ENCODE data around the gene AGAP2.
"Not testable (repeated sequence)": the region's sequence is repeated elsewhere in the genome, so short reads cannot be mapped to it uniquely, and the experiment has no call there.

The AGAP2 gene

DNA sequence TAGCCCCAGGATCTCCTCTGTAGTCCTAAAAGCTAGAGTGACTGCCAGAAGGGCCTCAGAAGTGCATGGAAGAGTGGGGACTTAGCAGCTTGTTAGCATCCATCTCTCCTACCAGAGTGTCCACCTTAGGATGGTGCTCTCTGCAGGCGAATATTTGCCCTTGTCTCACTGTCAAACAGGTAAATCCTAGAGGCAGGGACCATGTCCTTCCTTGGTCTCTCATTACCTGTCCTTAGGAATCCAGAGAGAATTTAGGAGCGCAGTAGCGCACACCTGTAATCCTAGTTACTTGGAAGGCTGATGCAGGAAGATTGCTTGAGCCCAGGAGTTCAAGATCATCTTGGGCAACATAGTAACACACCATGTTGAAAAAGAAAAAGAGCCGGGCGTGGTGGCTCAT lies 21.4 kb downstream of the AGAP2 start:
- Histone ChIP-seq H3K27me3 (ENCODE audit: low read length) (no peaks in the 10 kb centered on the region), H4K20me1 (ENCODE audit: low read depth, low read length) (no peaks in the 10 kb centered on the region), H3K4me3 (ENCODE audit: insufficient read depth, low read length, poor library complexity, severe bottlenecking) (no peak overlapping the region), H2AFZ (ENCODE audit: low read depth, low read length, severe bottlenecking) (no peak overlapping the region), H3K27ac (ENCODE audit: low read depth, low read length) (no peak overlapping the region), H3K4me2 (ENCODE audit: low read depth, low read length, poor library complexity, severe bottlenecking) (no peak overlapping the region), H3K9me2 (replicated peaks; ENCODE audit: insufficient read depth, low read length) (no peaks in the 10 kb centered on the region), H3K36me3 (ENCODE audit: low read length) (peaks cover 9% of the 10 kb centered on the region; the same call in 1 of the 2 replicates), H3K9ac (ENCODE audit: low read length) (no peak overlapping the region), H3K79me2 (ENCODE audit: insufficient read depth, low read length) (no peaks in the 10 kb centered on the region), H3K9me3 (ENCODE audit: insufficient read depth, low read length) (no peaks in the 10 kb centered on the region), H3F3A (ENCODE audit: insufficient read depth) (no peaks in the 10 kb centered on the region)
- TF ChIP-seq, protein P1, sequence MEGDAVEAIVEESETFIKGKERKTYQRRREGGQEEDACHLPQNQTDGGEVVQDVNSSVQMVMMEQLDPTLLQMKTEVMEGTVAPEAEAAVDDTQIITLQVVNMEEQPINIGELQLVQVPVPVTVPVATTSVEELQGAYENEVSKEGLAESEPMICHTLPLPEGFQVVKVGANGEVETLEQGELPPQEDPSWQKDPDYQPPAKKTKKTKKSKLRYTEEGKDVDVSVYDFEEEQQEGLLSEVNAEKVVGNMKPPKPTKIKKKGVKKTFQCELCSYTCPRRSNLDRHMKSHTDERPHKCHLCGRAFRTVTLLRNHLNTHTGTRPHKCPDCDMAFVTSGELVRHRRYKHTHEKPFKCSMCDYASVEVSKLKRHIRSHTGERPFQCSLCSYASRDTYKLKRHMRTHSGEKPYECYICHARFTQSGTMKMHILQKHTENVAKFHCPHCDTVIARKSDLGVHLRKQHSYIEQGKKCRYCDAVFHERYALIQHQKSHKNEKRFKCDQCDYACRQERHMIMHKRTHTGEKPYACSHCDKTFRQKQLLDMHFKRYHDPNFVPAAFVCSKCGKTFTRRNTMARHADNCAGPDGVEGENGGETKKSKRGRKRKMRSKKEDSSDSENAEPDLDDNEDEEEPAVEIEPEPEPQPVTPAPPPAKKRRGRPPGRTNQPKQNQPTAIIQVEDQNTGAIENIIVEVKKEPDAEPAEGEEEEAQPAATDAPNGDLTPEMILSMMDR (IDR thresholded peaks at IDR 0.05; ENCODE audit: insufficient read depth, low read length, poor library complexity, severe bottlenecking) = no peak
- TF ChIP-seq EZH2phosphoT487 (conservative IDR thresholded peaks at IDR 0.05; ENCODE audit: low read length) = no peak

DNA sequence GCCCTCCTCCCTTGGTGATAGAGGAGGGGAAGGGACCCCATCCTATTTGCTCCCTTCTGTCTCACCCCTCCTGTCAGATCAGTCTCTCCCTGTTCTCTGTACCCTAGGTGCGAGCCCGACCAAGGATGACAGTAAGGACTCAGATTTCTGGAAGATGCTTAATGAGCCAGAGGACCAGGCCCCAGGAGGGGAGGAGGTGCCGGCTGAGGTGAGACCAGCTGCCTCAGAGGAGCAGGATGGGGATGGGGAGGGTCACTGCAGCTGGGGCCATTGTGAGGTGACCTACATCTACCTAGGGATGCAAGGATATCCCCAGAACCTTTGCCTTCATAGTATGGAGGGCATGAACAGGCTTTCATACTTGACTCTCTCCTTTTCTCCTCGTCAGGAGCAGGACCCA lies 22.2 kb downstream of the AGAP2 start:
- TF ChIP-seq, protein P1 (IDR thresholded peaks at IDR 0.05; ENCODE audit: insufficient read depth, low read length, poor library complexity, severe bottlenecking) = no peak
- TF ChIP-seq EZH2phosphoT487 (conservative IDR thresholded peaks at IDR 0.05; ENCODE audit: low read length) = no peak
- H3K36me3 ChIP-seq (ENCODE audit: low read length) = peaks cover 14% of the 10 kb centered on the region; the same call in 1 of the 2 replicates

DNA sequence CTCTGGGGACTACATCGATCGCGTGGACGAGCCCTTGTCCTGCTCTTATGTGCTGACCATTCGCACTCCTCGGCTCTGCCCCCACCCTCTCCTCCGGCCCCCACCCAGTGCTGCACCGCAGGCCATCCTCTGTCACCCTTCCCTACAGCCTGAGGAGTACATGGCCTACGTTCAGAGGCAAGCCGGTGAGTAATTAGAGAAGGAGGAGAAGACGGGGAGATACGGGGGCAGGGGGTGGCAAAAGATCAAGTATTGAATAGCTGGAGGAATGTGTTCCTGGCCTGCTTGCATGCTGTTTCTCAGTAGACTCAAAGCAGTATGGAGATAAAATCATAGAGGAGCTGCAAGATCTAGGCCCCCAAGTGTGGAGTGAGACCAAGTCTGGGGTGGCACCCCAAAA lies 22.8 kb downstream of the AGAP2 start:
- Histone ChIP-seq H3K4me3 (ENCODE audit: insufficient read depth, low read length, poor library complexity, severe bottlenecking) (no peak overlapping the region), H3K27ac (ENCODE audit: low read depth, low read length) (no peak overlapping the region), H3K4me2 (ENCODE audit: low read depth, low read length, poor library complexity, severe bottlenecking) (no peak overlapping the region), H3F3A (ENCODE audit: insufficient read depth) (no peaks in the 10 kb centered on the region), H4K20me1 (ENCODE audit: low read depth, low read length) (no peaks in the 10 kb centered on the region), H3K9me3 (ENCODE audit: insufficient read depth, low read length) (no peaks in the 10 kb centered on the region), H3K9me2 (replicated peaks; ENCODE audit: insufficient read depth, low read length) (no peaks in the 10 kb centered on the region), H3K36me3 (ENCODE audit: low read length) (peaks cover 14% of the 10 kb centered on the region; the same call in 1 of the 2 replicates), H2AFZ (ENCODE audit: low read depth, low read length, severe bottlenecking) (no peak overlapping the region), H3K79me2 (ENCODE audit: insufficient read depth, low read length) (no peaks in the 10 kb centered on the region), H3K27me3 (ENCODE audit: low read length) (no peaks in the 10 kb centered on the region), H3K9ac (ENCODE audit: low read length) (no peak overlapping the region)
- TF ChIP-seq EZH2phosphoT487 (conservative IDR thresholded peaks at IDR 0.05; ENCODE audit: low read length) = no peak
- TF ChIP-seq, protein P1 (IDR thresholded peaks at IDR 0.05; ENCODE audit: insufficient read depth, low read length, poor library complexity, severe bottlenecking) = no peak

More for the DNA sequence above, 22.2 kb downstream of the AGAP2 start:
- Histone ChIP-seq H3K9ac (ENCODE audit: low read length) (no peak overlapping the region), H3F3A (ENCODE audit: insufficient read depth) (no peaks in the 10 kb centered on the region), H4K20me1 (ENCODE audit: low read depth, low read length) (no peaks in the 10 kb centered on the region), H3K27me3 (ENCODE audit: low read length) (no peaks in the 10 kb centered on the region), H3K27ac (ENCODE audit: low read depth, low read length) (no peak overlapping the region), H2AFZ (ENCODE audit: low read depth, low read length, severe bottlenecking) (no peak overlapping the region), H3K4me3 (ENCODE audit: insufficient read depth, low read length, poor library complexity, severe bottlenecking) (no peak overlapping the region), H3K9me3 (ENCODE audit: insufficient read depth, low read length) (no peaks in the 10 kb centered on the region), H3K79me2 (ENCODE audit: insufficient read depth, low read length) (no peaks in the 10 kb centered on the region), H3K9me2 (replicated peaks; ENCODE audit: insufficient read depth, low read length) (no peaks in the 10 kb centered on the region), H3K4me2 (ENCODE audit: low read depth, low read length, poor library complexity, severe bottlenecking) (no peak overlapping the region)

DNA sequence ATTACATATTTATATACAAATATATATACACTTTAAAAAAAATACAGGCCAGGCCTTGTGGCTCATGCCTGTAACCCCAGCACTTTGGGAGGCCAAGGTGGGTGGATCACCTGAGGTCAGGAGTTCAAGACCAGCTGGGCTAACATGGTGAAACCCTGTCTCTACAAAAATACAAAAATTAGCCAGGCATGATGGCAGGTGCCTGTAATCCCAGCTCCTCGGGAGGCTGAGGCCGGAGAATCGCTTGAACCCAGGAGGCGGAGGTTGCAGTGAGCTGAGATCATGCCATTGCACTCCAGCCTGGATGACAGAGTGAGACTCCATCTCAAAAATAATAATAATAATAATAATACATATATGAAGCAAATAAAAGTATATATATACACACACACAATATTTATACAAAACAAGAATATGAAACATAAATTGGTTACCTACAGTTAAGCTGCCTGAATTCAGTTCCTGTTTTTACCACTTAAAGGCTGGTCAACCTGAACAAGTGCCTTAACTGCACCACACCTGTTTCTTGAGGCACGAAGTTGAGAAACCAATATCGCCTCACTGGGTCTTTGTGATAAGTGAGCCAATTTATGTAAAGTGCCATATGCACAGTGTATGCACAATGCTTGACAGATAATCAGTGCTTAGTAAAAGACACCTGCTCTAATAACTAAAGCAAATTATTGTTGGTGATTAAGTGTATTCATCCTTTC lies 23.4 kb downstream of the AGAP2 start:
- H3F3A ChIP-seq (ENCODE audit: insufficient read depth); H3K9me3 ChIP-seq (ENCODE audit: insufficient read depth, low read length); H2AFZ ChIP-seq (ENCODE audit: low read depth, low read length, severe bottlenecking); H3K27ac ChIP-seq (ENCODE audit: low read depth, low read length); H3K9ac ChIP-seq (ENCODE audit: low read length); H3K9me2 ChIP-seq (replicated peaks; ENCODE audit: insufficient read depth, low read length); H3K27me3 ChIP-seq (ENCODE audit: low read length); H3K4me3 ChIP-seq (ENCODE audit: insufficient read depth, low read length, poor library complexity, severe bottlenecking); H3K79me2 ChIP-seq (ENCODE audit: insufficient read depth, low read length); H4K20me1 ChIP-seq (ENCODE audit: low read depth, low read length); H3K4me2 ChIP-seq (ENCODE audit: low read depth, low read length, poor library complexity, severe bottlenecking): not testable (repeated sequence)
- peaks cover 14% of the 10 kb centered on the region; the same call in 1 of the 2 replicates for H3K36me3 ChIP-seq (ENCODE audit: low read length)

All from SU-DHL-6 (cell line).